Stimulated activated CD4-positive, alpha-beta T cell treated with anti-CD3 and anti-CD28 coated beads, Interleukin-1b, Interleukin-23, amount 100 ng/mL, for 24 hours (primary cell): ENCODE measurements around the gene DAB1.

Experiments
- DNase-seq, 4 experiments: peaks; one replicate each; pipeline ENCODE4 v3.0.0-alpha.2; 2020; ENCODE audit warnings: low read depth in 4 of 4, low spot score in 1 of 4

DAB1 gene

DNA sequence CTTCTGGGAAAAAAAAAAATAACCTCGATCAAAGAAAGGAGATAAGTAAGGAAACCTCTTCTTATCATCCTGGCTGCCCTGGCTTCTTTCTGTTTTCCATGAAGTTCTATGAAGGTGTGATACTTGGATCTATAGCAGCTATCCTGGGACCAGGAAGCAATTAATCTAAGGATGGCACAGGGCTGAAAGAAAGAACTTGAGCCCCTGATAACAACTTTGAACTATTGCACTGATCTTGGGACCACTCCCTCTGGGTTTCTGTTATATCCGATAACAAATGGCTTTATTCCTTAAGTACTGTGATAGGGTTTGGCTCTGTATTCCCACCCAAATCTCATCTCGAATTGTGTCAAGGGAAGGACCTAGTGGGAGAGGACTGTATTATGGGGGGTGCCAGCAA, 104.1 kb downstream of the DAB1 start:
- DNase-seq = no peak

DNA sequence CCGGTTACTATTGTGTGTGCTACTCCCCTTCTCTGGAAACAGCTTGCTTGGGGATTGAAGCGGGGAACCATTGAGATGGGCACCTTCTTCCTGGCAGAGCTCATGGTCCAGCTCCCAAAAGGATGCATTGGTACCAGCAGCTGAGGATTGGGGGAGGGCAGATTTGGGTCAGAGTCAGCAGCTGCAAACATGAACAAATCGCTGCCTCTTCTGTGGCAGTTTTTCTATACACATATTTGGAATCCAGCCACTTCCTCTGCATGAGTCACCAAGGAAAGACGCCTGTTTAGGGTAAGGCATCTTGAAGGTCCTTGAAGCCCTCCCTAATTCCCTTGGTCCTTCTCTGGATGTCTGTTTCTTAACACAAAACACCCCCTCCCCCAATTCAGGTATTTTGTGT, 104.7 kb downstream of the DAB1 start:
- no peak for DNase-seq

DNA sequence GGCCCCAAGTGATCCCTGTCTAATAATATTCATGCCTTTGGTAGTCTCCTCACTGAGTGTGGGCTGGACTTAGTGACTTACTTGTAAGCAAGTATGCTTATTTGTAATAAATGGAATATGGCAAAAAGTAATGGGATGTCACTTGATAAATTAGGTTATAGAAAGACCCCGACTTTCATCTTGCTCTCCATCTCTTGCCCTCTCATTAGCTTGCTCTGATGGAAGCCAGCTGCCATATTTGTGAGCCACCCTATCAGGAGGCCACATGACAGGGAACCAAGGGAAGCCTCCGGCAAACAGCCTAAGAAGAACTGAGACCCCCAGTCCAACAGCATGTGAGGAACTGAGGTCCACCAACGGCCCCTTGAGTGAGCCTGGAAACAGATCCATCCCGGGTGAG, 107.0 kb downstream of the DAB1 start:
- no peak for DNase-seq

DNA sequence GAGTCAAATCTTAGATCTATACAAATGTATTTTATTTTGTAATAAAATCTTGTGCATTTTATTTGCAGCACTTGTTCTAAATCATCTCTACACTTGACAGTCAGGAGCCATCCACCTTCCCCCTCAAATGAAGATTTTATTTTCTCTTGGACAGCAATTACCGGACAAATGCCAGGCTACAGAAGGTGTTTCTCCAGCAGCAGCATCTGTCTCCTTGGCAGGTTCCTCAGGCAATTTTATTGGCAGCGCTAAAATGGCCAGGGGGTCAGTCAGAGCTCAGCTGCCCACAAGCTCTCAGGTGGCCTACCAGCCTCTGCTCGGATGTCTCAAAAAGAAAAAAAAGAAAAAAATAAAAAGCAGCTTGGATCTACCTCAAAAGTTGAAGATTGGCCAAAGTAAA, 107.6 kb downstream of the DAB1 start:
- DNase-seq = no peak

DNA sequence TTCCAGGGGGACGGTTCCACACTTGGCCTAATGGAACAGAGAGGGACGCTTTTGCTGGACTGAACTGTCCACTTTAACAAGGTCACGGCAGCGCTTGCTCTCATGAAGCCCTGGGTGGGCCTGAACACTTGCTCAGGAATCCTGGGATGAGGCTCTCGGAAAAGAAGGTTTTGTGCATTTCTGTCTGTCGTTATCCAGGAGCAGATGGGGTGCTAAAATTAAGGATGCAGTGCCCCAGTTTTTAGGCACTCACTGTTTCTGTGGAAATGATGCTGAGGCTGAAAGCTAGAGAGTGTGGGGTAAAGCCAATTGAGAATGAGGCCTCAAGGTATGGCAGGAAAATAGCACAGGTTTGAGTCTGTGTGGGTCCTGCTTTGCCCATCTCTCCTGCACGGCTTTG, 111.0 kb downstream of the DAB1 start:
- no peak for DNase-seq

DNA sequence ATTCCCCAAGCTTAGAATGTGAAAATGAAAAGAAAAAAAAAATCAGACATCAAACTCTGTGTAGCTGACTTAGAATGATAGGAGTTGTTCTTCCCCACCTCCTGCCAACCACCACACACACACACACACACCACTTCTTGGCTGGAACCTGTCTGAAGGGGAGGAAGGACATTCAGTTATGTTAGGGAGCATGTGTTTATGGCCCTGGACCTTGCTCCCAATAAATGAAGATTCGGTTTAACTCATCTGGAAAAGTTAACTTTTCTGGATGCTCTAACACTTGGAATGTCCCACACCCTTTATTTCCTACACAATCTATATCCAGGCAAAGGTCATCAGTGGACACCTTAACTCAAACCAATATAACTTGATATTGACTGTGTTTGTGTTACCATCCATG, 112.4 kb downstream of the DAB1 start:
- no peak for DNase-seq

DNA sequence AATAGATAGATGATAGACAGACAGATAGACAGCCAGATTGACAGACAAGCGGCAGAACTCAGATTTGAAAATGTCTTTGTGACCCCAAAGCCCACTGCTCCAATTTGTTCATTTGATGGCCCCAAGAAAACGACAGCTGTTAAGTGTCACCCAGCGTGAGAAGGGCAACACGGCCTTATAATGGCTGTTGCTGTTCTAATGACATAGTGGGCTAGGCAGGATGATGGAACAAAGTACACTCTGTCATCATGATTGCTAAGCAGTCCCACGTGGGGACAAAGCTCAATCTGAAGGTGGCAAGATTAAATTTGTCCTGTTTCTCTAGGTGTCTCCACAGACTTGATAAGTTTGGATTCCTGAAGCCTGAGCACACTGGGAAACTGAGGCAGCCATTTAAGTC, 112.9 kb downstream of the DAB1 start:
- DNase-seq = no peak

DNA sequence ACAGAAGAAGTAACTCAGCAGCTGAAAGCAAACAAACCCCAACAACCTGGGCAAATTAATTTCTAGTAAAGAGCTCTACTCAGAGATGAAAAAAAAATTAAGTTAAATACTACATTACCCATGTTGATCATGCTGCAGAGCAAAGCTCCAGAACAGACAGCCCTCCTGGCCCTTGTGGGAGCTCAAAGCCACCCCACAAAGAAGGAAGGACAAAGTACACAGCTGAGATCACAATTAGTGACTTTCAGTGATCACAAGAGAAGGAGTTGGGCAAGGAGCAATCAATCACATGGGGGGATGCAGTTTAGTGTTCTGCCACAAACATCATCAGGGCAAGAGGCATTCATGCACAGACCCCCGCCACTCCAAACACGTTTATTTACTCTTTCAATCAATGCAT, 114.2 kb downstream of the DAB1 start:
- no peak for DNase-seq

DNA sequence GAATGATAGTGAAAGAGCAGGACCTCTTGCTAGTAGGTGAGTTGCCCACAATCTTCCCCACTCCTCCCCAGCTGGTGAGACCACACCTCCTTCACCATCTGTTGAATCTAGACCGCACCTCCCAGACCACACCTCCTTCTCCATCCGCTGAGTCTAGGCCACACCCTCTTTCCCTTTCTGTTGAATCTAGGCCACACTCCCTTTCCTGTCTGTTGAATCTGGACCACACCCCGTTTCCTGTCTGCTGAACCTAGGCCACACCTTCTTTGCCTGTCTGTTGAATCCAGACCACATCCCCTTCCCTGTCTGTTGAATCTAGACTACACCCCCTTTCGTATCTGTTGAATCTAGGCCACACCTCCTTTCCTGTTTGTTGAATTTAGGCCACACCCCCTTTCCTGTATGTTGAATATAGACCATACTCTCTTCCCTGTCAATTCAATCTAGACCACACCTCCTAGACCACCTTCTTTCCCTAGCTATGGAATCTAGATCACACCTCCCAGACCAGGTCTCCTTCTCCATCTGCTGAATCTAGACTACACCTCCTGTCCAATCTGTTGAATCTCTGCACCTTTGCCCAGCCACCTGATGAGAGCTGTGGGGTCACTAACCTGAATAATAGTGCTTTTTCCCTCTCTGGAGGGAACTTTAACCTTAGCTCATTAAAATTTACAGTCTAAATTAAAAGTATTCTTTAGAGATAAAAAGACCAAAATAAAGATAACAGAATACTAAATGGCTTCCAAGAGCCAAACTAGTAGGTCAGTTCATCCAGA, 116.3 kb downstream of the DAB1 start:
- DNase-seq = peak in 1 of 4 experiments; percentile 13

DNA sequence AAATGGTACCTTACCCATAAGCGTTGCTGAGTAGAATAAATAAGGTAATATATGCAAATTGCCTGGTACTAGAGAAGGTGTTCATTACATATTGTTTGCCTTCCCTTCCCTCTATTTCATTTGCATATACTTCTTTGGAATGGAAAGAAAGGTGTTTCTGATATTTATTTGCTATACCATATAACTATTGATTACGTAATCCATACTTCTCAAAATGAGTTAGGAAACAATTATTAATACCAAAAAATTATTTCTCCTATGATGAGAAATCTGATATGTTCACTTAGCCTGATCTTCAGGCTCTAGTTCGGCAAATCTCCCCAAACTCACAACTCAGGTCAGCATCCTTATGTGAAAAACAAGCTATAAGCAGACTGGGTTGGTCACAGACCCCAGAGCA, 119.3 kb downstream of the DAB1 start:
- no peak for DNase-seq

DNA sequence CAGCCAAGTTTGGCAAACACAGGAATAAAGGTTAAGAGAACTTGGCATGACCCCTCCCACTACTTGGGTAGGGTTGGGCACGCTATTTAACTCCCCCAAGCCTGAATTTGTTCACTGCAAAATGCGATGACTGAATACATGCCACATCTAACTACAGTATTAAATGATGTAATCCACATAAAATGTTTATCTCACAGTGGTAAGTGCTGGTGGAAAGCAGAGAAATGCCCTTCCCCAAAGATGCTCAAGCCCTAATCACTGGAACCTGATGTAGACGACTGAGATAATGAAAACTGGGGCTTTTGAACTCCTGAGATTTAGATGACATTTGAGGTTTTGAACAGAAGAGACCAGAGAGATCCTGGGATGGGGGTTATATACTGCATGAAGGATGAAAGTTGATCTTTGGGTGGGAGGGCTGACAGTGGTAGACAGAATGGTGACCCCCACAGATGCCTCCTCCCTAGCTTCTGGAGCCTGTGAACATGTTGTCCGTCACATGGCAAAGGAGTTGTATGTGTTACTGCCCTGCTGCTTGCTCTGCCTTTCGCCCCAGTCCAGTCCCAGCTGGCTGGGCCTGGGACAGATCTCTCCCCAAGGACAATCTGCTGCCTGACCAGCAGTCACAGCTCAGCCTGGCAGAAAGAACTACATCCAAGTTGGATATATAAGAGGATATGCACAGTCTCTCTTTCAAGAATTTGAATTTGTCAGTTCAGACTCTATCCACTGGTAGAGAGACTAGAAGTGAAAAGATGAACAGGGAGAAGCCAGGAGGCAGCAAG, 120.9 kb downstream of the DAB1 start:
- DNase-seq = no peak

DNA sequence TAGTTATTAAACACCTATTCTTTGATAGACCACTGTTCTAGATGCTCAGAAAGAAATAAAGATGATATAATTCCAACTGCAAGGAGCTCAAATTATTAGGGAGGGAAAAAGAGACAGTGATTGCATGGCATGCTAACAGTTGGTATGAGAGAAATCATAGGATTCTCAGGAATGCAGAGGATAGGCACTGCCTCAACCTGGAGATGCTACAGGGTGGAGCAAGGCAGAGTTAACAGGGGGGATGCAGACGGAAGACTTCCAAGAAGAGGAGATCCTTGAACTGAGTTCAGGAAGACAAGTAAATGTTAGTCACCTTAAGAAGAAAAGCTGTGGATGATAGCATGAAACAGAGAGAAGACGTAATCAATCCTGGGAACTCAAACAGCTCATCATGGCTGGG, 123.7 kb downstream of the DAB1 start:
- no peak for DNase-seq

DNA sequence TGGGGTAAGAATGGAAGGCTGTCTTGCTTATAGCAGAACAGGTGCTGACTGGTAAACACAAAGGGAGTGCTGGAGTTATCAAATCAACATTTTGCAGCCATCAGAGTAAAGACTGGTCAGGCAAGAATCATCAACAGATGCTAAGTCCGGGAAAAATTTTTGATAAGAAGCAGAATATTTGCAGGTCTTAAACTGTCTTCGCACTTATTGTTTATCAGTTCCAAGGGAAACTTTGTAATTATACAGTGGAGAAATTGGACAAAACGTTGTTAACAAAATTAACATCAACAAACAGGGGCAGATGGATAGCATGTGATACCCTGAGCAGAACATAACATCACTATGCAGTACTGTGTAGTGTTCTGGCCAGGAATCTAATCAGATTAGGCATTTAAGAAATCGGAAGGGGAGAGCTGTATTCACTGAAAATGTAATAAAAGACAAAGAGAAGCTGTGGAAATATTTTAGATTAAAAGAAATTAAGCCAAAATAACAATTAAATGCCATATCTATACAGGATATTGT, 127.1 kb downstream of the DAB1 start:
- no peak for DNase-seq

DNA sequence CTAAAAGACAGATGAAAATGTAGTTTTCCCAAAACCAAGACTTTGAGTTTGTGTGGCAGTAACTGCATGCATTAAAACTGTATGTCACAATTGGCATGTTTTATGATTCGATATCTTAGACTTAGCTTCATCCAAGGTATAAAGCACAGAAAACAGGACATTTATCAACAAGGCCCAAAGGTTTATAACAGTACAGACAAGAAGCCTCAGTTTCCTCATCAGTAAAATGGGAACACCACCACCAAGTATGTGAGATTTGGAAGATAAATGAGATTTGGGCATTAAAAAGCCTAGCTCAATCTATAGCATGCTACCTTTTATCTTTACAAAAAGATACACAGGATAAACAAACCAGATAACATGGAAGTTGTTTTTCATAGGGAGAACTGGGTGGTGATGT, 128.5 kb downstream of the DAB1 start:
- no peak for DNase-seq

DNA sequence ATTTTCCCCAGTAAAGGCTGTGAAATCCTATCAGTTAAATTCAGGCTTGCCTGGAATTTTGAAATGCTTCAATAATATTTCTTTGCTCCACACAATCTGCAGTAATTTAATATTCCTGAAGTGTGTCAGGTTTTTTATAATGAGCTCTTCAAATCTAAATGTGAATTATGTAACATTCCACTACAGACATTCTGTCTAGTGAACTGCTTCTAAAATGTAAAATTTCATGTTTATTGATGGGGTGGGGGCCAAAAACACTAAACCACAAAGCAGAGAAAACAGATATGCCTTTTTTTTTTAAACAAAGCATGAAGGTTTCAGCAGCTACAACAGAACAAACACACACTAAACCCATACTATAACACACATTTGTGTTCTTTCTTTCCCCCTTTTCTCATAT, 129.7 kb downstream of the DAB1 start:
- DNase-seq = no peak

DNA sequence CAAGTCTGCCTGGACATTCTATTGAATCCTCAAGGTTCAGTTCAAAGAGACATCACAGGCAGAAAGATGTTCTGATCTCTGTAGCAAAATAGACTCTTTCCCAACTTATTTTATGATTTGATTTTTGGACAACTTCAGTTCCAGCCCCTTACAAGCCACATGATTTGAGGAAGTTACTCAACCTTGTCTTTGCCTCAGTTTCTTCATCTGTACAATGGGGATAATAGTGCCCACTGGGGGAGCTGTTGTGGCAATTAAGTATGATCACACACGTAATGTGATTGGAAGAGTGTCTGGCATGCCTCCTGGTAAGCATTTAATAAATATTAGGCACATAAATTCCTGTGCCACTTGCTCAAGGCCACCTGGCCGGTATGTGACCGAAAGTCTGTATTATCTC, 130.6 kb downstream of the DAB1 start:
- no peak for DNase-seq

DNA sequence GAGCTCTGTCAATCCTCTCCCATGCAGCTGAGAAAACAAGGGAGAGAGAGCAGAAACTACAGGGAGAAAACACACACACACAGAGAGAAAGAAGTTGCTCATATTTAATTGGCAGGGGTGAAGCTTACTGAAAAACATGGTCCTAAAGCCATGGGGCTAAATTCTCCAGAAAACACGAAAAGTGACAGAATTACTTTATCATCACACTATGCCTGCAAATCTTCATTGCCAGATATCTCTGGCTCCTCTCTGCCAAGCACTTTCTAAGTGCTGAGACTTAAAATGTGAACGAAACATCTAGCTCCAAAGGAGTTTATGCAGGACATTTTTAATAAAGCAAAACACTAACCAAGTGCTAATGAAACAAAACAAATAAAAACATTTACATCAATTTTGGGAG, 134.1 kb downstream of the DAB1 start:
- no peak for DNase-seq

DNA sequence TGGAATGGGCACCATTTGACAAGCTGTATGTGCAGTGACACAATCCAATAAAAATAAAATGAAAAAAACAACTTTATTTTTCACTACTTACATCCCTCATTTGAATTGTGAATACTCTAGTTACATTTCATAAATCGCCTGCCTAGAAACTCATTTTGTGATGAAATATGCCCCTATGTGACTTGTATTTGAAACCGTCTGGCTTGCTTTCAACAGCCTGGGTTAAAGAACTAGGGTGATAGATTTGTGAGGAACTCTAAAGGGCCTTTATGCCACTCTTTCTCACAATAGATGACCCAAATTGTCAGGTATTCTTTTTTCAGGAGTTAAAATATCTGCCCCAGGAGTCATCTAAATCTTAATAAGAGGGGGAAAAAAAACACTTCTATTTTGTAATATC, 137.9 kb downstream of the DAB1 start:
- no peak for DNase-seq

DNA sequence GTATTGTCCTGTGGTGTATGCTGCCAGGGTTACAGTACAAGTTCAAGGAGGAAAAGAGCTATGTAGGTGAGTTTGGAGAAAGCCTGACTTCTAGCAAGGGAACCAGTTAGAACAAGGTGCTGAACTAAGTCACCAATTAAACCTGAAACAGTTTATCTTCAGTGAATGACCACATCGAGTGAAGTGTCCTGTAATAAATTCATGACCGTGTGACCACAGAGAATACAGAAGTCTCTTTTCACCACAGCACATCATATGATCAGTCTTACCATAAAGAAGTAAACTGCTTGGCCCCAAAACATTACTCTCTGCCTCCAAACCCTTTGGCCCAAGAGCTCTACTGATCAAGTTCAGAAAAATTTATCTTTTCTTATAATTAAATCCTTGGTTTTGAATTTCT, 141.4 kb downstream of the DAB1 start:
- DNase-seq = no peak

DNA sequence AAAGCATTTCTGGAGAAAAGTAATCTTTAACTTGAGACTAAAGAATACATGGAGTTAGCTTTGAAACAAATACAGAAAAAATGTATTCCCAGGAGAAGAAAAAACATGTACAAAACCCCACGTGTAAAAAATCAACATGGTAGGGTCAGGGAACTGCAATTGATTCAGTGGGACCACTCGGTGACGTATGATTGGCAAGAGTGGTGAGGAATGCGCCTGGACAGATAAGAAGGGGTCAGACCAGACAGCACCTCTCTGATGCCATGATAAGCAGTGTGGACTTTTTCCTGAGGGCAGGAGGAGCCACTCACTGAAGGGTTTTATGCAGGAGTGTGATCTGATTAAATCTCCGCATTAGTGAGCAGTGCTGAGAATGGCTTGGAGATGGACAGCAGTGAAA, 142.5 kb downstream of the DAB1 start:
- DNase-seq = no peak

DNA sequence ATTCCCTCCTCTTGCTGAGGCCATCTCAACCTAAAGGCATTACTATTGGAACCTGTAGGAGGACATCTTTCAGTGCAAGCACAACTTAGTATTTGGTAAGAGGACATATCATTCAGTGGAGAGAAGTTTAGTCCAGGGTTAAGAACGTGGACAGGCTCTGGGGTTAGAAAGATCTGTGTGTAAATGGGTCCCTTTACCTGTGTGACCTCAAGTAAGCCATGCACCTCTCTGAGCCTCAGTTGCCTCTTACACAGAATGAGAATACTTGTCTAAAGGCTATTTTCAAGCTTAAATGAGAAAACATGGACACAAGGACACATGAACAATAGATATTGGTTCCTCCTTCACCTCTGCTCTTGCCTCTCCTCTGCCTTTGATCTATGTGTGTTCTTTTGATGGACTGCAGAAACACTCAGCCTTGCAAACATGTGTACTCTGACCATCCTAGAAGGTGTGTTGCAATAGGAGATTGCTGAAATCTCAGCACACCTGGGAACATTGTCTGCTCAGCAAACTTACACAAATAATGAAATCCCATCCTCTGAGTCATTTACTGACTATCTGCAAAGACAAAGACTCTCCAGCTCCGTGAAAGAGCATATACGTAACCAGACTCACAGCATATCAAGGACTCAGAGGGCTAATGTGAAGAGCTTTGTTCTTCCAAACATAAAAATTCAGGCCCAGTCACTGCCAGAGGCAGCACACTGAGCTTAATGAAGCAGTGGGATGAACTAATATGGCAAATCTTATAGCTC, 143.8 kb downstream of the DAB1 start:
- DNase-seq = no peak

DNA sequence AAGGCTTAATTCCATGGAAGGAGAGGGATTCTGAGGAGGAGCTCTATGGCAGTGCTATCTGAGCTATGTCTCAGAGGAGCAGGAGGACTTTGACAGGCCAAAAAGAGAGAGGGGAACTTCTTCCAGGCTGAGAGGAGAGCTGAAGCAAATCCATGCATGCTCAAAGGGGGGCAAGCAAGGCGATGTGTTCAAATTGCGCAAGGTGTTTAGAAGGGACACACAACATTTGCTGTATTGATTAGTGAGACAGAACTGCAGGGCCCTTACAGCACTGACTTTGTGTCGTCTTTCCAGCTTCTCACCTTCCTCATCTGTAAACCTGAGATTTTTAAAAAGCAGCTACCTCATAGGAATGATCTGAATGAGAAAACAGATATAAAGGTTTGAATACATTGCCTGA, 145.3 kb downstream of the DAB1 start:
- no peak for DNase-seq
